RKO (cell line): ENCODE measurements around the gene SRPX.

Experiments used
- DNase-seq: peaks from one replicate; pipeline ENCODE4 v3.0.0-alpha.2; 2016; ENCODE audit warnings: low spot score

SRPX gene, protein sequence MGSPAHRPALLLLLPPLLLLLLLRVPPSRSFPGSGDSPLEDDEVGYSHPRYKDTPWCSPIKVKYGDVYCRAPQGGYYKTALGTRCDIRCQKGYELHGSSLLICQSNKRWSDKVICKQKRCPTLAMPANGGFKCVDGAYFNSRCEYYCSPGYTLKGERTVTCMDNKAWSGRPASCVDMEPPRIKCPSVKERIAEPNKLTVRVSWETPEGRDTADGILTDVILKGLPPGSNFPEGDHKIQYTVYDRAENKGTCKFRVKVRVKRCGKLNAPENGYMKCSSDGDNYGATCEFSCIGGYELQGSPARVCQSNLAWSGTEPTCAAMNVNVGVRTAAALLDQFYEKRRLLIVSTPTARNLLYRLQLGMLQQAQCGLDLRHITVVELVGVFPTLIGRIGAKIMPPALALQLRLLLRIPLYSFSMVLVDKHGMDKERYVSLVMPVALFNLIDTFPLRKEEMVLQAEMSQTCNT

DNA sequence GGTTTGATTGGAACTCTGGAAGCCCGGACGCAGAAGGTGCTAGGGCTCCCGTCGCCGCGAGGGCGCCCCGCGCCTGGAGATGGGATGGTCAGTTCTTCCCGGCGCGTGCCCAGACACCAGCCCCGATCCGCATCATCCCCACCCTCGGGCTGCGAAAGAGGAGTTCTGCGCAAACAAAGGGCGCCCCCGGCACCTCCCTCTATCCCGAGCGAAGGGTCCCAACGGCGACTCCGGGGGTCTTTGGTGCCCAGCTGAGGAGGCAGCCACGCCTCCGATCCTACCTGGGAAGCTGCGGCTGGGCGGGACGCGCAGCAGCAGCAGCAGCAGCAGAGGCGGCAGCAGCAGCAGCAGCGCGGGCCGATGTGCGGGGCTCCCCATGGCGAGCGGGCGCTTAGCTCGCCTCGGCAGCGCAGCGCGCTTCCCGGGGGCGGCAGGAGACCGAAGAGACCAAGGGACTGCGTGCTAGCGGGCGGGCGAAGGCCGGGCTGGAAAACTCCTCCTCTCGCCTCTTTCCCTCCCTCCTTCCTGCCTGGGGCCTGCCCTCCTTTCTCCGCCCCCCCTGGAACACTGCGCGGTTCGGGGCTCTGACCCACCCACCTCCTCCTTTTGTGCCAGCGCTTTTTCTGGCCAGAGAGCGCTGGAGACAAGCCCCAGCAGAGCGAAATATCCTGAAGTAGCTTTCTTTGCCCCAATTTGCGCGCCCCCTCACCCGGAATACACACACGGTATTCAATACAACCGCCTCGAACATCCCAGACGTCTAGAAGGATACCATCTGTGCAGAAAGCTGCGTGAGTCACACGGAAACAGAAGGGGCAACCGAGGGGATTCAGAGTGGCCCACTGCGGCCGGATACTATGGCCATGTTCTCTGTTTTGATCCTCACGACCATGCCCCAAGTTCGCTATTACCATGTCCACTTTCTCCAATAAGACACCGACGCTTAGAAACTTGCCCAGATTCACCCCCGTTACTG is at the start of gene SRPX:
TSS of gene SRPX (minus strand) at position 457 of the 976 bp plus-strand sequence. CDS start at position 378, 79 bp downstream.
- DNase-seq = peak; percentile 37

DNA sequence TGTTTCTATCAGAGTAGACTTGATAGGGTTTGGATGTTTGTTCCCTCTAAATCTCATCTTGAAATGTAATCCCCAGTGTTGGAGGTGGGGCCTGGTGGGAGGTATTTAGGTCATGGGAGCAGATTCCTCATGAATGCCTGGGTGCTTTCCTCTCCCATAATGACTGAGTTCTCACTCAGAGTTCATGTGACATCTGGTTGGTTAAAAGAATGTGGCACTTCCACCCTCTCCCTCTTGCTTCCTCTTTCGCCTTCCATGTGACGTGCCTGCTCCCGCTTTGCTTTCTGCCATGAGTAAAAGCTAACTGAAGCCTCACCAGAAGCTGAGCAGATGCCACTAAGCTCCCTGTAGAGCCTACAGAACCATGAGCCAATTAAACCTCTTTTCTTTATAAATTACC is 47.3 kb upstream of the SRPX start:
- DNase-seq = no peak

DNA sequence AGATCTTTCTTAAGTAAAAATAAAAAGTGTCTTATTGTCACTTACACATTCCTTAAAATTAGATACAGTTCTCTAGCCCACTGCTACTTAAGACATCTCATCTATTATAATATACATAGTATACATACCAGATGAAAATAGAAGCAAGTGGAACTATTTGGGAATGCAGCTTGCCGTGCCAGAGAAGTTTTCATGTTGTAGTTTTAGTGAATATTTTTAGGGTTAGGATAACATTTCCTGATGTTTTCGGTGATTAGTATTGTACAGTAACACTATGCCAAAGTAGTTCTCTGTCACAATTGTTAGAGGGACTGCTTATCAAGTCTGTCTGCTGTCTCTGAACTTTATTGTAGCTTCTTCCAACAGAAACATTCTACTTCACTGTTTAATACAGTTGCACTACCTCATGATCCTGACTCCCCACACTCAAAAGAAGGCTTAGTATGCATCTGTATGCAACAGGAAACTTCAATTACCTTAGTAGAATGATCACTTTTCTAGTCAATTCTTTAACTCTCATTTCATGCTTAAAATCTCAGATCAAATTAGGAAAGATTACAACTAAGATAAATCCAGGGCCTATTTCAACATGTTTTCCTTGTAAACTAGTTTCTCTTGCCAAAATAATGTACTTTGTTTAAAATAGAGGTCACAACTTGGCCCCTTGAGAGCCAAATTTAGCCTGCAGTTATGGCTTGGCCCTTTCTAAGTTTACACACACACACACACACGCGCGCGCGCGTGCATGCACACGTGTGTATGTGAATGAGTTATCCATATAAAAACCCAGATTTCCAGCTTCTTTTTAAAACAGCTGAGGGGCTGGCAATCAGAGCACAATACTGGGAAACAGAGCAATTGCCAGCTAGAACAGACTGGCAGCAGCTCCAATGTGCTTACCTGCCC is 42.3 kb upstream of the SRPX start:
- DNase-seq = no peak

DNA sequence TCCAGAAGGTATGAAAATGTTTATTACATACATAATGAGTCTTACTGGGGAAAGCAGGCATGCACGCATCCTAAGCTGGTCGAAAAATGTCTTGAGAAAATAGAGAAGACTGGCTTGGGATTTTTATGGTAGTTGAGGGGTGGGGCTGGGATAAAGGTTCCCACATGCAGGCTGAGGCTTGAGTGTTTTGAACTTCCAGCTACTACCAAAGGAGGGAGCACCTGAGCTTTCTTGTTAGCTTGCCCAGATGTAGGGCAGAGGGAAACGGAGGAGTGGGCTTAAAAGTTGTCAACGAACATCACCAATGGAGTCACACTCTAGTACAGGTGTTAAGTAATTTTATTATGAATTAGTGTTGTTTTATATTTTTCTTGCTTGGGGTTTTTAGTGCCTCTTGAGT is 39.6 kb upstream of the SRPX start:
- peak; percentile 27 for DNase-seq

DNA sequence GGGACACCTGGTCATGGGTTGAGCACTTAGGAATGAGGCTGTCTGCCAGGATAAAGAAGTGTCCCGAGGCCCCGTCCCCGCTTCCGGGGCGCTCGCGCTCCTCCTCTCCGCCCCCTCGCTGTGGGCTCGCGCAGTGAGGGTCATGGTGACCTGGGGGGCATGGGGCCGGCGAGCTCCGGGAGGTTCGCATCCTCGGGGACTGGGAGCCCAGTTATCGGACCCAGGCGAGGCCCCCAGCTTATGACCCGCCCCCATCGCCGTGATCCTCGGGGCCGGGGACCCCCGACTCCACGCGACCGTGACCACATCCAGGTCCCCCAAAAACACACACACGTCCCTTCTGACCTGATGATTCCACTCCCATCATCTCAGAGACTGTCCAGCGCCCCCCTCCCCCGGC is 35.3 kb upstream of the SRPX start:
- no peak for DNase-seq

DNA sequence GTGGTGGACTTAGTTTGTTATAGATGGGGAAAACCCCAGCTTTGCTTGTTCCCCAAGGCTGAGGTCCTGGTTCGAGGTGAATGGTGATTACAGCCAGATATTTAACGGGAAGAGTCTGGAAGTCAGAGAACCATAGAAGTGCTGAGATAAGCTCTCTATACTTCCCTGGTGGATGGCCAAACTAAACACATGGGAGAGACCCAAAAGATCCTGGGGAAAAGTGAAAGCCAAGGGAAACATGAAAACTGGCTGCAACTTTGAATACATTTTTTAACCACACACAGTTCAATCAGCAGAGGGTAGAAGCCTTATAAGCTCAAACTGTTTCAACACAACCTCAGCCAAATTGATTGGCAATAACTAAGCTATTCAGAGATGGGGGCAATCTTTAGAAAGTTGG is 29.3 kb upstream of the SRPX start:
- no peak for DNase-seq

DNA sequence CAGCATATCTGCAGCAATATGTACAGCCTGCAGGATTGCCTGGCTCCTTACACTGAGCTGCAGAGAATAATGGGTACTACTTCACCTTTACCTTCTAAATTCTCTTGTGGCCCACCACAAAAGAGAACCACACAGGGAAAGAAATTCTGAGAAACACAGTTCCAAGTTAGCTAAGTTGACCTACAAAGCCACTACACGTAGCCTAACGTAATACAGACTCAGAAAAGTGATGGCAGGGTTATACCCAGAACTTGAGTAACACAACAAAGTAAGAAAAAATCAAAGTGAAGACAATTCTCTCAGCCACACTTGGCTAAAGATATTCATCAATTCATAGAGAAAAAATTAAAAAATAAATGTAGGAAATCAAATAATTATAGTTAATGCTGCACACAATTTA is 26.4 kb upstream of the SRPX start:
- no peak for DNase-seq

DNA sequence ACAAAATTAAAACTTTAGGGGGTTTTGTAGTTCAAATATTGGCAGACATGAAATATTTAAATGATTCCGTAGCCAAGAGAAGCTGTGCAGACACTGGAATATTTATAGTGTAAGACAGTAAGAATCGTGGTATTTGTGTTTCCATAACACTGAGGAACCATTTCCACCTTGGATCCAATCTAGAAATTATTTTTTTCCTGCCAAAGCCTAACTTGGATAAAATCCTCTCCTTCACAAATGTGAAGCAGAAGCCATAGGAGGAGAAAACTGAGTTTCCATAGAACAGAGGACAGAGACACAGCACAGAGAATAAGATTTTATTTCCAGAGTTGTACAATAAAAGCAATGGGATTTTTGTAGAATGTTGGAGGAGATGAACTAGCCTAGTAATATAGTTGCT is 19.9 kb upstream of the SRPX start:
- DNase-seq = no peak

DNA sequence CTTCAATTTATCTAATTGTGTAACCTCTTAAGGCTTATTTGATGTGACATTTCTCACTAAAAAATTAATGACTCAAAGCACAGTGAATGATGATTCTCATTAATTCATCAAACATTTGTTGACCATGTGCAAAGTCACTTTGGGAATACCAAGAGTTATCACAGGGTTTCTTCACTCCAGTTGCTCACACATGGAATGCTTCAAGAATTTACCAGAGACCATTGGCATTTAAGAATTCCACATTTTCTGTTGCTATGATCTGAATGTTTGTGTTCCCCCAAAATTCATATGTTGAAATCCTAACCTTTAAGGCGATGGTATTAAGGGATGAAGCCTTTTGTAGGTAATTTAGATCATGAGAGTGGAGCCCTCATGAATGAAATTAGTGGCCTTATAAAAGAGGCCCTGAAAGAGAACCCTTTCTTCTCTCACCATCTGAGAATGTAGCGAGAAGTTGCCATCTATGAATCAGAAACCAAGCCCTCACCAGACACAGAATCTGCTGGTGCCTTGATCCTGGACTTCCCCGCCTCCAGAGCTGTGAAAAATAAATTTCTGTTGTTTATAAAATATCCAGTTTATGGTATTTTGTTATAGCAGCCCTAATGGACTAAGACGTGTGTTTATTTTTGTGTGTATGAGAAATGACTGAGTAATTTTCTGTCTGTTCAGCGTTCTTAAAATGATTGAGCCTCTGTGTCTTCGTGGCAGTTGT is 16.4 kb upstream of the SRPX start:
- DNase-seq = no peak

DNA sequence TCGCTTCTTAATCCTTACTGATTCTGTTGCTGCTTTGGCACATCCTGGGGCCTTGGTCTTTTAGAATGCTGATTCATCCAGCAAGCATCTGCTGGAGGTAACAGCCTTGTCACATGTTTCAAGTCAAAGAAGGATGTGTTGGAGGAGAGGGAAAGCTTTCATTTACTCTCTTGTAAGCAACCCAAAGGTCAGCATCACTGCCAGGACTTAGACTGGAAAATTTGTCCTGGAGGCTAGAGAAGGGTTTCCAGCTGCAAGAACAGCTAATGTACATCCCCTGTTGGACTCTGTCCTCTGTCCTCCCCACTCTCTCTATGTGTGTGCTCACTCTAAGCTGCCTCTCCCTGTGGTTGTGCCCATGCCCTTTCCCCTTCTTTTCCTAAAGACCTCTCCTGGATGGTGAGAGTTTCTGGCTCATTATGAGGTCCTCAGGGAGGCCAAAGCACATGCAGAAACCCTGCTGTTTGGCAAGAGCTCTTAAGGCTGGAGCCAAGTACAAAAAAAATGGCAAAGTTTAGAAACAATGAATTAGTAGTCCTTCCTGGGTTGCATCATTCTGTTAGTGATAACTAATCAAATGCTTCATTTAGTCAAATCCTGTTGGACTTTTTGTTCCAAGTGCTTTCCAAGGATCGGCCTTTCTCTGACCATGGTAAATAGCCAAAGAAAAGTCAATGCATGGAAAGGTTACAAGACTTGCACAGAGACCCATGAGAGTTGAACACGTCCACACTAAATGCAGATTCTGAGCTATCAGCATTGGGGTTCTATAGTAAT is 13.4 kb upstream of the SRPX start:
- no peak for DNase-seq

DNA sequence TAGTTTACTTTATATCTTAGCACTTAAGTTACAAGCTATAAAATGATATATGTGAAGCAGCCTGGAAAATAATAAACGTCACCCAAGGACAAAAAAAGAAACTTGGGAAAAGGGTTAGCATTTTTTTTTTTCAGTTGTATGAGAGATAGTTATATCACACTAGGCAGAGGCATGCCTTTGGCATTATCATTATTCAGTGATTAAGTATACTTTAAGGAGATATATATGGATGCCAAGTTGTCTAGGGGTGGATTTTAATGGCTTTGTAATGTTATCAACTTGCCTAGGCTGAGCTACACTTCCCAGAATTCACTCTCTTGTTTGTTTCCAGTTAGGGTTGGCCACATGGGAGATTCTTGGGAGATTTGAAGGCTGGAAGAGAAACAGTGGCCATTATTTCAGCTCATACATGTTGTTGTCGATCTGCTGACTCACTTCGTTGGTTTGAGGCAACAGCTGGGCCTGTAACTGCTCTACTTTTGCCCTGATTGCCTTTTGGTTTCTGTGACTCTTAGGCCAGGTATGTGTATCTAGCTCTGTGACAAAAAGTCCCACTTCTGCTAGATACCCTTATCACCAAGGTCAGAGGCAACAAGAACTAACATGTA is 11.5 kb upstream of the SRPX start:
- no peak for DNase-seq

DNA sequence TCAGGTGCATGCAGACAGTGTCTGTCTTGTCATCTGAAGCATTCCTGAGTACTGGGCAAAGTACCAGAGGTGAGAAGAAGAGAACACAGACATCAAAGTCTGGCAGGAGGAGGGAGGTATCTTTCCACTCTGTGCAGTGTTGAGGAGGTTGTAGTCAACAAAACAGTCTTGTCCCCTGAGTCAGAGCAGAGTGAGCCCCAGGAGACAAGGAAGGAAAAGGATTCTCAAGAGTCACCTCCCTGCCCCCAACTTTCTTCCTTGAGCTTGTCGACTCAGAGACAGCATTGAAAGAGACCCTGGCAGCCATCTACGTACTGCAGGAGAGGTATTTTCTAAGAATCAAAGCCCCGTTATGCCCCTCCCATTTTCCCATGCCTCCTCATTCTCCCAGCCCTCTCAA is 4.4 kb upstream of the SRPX start:
- no peak for DNase-seq

DNA sequence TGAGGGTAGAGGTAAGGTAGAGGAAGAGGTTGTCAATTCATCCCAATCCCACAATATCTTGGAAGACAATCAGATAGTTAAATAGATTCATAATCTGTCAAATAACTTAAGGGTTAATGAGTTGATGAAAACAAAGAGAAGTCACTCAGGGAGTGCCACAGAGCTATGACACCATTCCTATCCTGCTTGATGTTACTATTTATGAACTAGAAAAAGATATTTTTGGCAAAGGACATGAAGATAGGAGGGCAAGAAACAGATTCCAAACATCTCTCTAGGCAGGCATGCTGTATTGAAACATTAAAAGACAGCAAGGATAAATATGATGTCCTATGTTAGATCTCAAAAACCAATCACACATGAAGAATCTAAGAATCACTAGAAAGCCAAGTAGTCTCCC is 3.5 kb upstream of the SRPX start:
- DNase-seq = no peak

DNA sequence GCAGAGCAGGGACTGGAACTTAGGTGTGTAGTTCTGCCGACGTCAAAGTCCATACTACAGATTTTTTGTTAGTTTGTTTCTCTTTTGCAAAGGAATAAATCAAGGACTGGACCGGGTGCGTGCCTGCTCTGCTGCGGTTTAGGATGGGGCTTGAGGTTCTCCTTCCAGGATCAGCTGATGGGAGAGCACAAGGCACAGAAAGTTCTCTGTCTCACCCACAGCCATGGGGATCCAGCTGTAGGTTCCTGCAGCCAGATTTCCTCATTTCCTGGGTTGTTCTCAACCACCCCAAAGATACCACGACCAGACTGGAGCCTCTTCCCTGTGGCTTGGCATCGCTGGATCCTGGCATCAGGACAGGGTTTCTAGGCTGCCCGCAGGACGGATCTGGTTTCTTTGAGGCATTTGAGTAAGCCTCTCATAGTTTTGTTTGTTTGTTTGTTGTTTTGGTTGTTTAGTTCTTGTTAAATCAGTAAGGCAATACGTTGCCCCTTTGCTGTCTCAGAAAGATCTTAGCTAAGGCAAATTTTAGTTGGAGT is 789 bp upstream of the SRPX start:
- no peak for DNase-seq

DNA sequence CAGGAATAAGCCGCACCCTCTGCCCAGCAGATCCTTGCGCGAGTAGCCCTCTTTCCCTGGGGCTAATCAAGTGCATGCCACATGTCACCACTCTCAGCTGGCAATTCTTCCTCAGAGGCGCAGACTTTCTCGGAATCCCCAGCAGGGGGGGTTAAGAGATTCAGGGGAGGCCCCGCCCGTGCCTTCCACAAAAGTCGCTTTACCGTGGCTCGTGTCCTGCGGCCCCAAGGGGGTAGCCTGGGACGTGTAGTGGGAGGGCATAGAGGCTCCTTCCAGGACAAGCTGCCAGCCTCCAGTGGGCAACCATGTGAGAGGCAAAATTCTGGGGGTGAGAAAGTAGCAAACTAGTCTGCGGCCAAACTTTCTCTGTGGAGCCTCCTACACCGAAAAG is 652 bp downstream of the SRPX start:
- peak; percentile 75 for DNase-seq

DNA sequence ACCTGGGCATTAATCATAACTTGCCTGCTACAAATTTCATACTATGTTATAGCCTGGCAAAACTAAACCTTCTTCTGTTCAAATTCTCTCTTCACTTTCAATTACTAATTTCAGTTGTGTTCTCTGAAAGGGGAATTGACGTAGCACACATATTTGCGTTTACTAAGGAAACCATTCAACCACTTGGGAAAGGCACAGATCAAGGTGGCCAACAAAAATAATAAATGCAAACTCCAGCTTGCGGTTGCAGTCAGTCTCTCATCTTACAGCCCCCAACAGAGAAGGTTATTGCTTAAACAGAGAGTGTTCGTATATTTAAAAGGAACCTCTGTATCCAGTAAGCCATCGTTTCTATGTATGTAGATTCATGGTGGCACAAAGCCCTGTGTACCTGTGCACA is 4.0 kb downstream of the SRPX start:
- DNase-seq = no peak

DNA sequence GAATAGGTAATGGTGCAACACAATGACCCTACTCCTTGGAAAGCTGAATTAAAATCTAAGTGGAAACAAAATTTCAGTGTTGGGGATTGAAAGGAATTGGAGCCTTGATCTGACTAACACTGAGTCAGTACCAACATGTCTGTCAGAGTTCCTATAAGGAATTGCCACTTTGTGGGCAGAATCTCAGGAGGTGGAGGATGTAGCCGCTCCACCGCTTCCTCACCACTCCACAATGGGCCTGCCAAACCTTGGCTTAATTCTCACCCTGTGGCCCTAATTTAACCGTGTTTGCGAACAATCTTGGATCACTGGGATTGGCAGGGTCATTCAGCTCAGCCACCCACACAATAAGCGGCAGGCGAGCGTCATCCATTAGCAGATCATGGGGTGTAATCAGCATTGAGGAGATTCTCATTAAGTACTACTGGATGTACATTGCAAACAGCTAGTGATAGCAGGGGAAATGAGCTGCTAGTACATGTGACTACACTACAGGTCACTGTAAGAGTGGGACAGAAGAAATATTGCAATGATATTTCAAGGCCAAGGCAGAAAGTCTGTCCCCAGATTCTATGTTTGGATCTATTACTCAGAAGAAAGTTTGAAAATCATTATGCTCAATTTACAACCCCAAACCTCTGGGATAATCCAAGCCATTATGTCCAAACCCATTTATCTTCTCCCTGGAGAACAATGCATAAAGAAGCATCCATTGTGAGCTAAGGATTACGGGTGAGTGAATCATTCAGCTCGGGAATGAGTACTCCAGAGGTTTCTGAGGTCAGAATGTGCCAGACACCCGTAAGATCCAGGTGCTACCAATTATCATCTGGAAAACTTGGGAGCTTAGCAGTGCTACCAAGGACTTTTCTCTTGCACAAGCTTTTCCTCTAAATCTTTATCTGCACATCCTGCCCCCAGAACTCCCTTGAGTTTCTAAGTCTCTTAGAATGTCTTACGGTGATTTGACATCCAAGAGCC is 5.8 kb downstream of the SRPX start:
- no peak for DNase-seq

DNA sequence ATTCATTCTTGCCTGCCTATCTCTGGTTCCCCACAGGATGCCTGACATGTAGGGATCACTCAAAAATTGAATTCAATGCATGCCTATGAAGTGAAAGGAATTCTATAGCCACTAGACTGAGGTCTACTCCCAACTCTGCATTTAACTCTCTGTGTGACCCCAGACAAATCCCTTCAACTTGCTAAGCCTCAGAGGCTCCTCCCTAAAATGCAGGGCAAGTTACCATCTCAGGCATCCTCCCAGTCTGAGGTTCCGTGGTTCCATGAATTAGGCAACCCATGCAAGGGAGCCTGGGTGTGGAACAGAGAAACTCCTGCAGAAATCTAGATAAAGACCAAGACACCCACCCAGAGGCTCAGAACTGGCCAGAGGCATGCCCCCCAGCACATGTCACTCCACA is 6.6 kb downstream of the SRPX start:
- DNase-seq = no peak
